Activated gamma-delta T cell treated with anti-CD3 and anti-CD28 coated beads, Interleukin-2, amount 50 U/mL, for 16 hours (primary cell): ENCODE measurements around the gene SEPTIN8.

Source experiments
- DNase-seq: peaks from one replicate; pipeline ENCODE4 v3.0.0-alpha.2; 2020; ENCODE audit warnings: low read depth

Gene SEPTIN8

DNA sequence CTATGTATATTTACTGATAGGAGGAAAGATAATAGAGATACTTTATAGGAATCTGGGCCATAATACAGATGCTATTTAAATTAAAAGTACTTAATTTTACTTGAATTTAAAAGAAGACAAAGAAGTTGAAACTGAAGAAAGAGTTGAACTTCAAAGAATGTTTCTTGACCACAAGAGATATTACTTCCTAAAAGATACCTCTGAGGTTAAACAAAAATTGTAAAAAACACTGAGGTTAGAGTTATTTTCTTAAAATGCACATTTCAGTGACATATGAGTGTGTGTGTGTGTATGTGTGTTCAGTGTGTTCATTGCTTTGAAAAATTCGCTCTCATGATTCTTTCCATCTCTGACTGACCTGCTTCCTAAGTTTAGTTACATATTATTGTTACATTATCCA is 3.5 kb upstream of the SEPTIN8 start:
- DNase-seq, result no peak

DNA sequence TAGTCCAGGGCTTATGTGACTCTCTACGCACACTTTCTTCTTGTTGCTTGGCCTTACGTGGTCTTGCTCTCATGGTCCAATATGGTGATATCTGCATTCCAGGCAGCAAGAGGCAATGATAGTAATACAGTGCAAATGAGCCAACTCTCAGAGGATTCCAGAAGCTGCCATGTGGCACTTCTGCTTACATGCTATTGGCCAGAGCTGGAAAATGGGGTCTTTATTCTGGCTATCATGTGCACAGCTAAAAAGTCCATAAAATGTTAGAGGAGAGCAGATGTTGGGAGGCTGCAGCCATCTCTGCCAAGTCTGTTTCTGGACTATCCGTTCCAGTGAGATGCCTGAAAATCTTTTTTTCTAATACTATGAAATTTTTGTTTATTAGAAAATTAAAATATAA is 2.9 kb upstream of the SEPTIN8 start:
- DNase-seq, result no peak

DNA sequence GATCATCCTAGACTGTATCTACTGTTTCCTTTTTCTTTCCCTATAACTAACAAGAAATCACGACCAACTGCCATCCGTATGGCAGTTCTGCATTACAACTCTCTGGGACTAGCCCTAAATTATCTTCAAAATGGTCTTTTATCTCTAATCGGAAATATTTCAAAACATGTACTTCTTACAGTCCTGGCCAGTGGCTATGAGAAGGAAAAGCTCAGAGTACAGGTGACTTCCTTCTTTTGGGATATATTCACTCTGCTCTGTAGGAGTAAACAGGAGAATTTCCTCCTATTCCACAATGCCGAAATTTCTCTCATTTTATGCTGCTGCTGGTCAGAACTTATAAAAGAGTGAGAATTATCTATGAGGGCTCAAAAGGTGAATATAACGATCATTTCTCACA is 1.8 kb upstream of the SEPTIN8 start:
- no peak for DNase-seq

DNA sequence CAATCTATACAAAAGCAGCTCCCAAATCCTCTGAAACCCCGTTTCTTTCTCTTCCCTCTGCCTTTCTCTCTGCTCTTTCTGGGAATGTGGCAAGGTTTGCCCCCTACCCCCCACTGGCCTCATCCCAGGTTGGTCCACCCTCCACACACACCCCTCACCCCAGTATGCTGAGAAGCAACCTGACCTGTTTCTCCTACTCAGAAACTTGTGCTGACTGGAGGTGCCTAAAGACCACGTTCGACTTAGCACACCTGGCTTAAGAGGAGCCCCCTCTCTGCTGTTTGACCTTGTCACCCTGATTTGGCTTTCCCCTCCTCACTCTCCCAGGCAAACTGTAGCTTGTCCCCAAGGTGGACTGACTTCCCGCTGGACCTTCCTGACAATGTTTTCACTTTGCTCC is 1.1 kb upstream of the SEPTIN8 start:
- no peak for DNase-seq

GRCh38 chr5:132776938-132777208 is 166 bp downstream of the SEPTIN8 start:
- DNase-seq, result no peak

GRCh38 chr5:132776131-132776937 is 705 bp downstream of the SEPTIN8 start:
- DNase-seq, result no peak

GRCh38 chr5:132775476-132775961 is 1.5 kb downstream of the SEPTIN8 start:
- DNase-seq, result no peak

GRCh38 chr5:132774896-132775295 is 2.1 kb downstream of the SEPTIN8 start:
- no peak for DNase-seq

DNA sequence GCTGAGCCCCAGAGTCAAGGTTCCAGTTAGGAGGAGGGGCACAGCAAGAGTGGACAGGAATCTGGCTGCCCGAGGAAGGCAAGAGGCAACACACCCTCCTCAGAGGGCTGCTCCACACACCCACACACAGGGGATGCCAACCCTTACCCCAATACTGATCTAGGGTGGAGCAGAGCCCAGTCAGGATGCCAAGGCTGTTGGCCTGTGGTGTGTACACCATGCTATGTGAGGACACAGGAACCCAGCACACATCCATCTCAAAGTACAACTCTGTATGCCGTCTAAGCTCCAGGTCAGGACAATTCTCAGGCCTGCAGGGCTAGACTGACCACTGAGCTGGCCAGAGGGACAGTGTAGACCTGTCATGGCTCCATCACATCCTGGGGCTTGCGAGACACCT is 2.6 kb downstream of the SEPTIN8 start:
- no peak for DNase-seq

GRCh38 chr5:132773601-132774355 is 3.3 kb downstream of the SEPTIN8 start:
- no peak for DNase-seq

- no peak for DNase-seq
Observed at GRCh38 chr5:132773114-132773513, 3.9 kb downstream of the SEPTIN8 start.

DNA sequence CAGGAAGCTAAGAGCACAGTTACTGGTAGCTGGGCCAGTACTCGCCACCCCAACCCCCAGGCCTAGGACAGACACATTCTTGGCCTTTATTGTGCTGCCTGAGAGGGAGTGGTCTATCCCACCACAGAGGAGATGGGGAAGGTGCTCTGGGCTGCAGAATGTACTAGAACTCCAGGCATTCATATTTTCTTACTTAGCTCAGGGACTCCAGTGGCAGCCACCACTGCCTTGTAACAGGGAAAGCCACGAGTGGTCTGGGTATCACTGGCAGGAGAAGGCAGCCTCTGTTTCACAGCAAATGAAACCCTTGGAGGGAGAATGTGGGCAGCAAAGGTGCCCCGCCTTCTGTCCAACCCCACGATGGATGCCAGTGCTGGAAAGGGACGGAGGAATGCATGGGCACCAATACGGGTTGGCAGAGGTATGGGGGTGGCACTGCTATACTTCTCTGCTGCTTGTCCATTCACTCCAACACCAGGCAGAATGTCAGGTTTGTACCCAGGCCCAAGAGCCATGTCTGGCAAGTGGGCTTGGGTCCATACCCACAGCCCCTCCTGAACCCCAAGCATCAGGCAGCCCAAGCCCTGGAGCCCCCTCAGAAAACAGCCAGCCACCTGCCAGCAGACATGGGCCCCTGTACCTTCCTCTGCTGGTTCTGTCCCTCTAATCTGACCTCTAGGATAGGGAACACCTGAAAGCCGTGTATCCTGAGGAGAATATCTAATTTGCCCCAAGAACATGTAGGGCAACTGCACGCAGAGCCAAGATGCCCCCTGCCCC is 4.6 kb downstream of the SEPTIN8 start:
- no peak for DNase-seq

DNA sequence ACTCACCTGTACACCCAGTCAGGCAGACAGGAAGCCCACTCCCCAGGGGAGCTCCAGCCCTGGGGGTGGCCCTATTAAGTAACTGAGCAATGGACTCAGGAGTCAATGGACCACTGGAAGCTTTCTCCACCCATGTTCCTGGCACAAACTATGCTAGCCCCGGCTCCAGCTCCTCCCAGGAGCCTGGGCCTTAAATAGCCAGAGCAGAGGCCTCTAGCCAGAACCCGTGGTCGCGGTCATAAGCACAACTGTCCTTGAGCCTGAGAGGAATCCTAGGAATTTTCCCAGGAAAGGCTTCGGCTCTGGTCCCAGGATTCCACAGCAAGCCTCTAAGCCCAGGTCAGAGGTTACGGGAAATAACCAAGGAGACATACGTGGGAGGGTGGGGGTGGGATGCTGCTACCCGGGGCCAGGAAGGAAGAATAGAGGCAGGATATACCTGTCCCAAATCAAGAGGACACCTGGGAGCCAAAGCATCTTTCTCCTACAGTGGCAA is 5.5 kb downstream of the SEPTIN8 start:
- no peak for DNase-seq

DNA sequence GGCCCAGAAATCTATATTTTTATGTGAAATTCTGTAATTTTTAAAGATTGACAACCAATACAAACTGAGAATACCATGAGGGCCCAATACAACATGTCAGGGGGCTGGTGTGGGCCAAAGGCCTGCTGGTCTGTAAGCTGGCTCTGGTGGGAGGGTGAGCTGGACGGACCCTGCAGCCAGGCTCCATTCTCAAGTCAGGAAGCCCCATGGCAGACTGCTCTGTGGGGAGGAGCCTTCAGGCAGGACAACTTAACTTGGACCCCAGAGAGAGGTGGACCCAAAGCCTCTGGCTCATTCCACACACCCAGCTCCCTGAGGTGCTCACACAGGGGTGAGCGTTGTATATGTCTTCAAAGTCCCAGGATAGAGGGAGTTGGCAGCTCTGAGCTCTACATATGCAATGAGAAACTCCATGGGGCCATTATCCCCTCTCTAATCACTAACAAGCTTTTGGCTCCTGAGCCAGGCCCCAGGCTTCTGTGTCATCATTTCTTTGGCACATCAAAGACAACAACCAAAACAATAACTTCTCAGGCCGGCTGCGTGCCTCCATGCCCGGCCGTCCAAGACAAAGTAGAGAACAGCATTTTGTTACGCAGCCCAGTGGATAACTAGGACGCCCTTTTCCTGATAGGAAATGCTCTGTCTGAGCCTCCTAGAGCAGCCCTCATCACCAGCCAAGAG is 6.4 kb downstream of the SEPTIN8 start:
- no peak for DNase-seq

GRCh38 chr5:132768485-132768868 is 8.6 kb downstream of the SEPTIN8 start:
- DNase-seq, result no peak

DNA sequence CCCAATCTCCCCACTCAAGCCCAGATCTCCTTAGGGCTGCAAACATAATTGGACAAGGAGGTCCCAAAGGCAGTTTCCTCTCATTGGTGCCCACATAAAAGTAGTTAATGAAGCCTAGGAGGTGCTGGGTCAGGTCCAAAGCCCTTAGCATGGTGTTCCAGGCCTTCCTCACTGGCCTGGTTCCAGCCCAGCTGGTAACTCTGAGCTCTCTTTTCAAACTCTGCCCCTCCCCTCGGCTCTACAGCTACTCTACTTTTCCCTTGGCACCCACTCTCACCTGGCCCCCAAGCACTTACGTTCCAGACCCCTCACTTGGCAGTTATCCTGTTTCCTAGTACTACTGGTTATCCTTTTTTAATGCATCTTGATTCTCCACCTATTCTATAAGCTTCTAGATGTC is 9.9 kb downstream of the SEPTIN8 start:
- DNase-seq, result no peak

DNA sequence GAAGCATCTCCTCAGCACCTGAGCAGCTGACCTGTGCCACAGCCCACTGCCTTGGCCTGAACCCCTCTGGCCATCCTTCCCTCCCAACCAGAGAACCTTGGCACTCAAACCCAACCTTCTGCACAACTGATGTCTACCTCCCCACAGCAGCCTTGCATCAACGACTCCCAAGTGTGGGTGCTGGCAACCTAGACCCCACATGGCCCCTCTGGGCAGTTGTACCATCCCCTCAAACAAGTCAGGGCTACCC is 10.3 kb downstream of the SEPTIN8 start:
- no peak for DNase-seq

DNA sequence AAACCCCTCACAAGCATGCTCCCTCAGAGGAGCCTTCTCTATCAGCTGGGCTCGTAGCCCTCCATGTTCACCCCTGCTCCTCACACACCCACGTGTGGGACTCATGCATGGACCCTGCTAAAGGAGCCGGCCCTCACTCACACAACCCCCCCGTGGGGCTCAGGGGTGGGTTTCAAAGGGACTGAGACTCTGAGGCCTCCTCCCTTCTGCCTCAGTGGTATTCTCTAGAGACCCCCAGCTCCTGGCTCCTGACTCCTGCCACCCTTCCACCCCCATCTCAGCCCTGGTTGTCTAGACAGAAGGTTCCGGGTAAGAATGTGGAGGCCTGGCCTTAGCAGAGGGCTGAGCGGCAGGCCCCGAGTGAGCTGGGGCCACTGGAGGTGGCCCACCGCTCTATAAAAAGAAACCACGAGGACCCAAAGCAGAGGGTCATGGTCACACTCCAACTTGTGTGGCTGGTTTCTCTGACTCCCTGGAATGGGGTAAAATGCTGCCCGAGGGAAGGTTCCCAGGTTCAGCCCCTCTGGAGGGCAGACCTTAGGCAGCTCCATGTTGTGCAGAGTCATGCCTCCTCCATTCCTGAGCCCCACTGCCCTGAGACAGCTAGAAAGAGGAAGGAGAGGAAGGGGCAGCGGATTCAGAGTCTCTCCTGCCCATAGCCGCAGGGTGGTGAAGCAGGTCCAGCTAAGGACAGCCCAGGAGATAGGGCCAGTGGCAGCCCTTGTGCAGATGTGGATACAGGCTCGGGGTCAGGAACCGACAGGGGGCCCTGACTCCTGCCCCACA is 10.8 kb downstream of the SEPTIN8 start:
- DNase-seq, result no peak

GRCh38 chr5:132765311-132766019 is 11.6 kb downstream of the SEPTIN8 start:
- DNase-seq, result no peak

DNA sequence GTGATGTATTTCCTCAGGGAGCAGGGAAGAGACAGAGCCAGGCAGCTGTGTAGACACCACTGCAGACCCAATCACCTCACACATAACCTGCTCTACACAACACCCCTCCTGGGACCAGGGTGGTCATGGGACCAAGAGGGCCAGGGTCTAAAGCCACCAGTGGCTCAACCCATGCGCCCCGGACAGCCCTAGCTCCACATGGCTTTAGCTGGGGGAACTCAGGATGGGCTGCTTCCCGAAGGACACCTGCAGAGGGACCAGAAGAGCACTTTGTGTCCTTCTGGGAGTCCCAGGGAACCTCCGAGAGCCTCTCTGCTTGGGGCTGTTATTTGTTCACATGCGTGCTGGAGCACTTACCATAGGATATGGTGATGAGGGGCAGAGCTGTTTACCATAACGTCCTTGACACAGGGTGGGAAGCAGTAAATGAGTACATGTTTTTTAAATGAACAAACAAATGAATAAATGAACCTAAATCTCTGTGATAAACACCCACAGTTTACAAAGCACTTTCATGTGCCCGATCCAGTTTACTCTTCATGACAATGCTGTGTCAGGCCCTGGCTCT is 12.3 kb downstream of the SEPTIN8 start:
- no peak for DNase-seq

GRCh38 chr5:132764051-132764450 is 13.0 kb downstream of the SEPTIN8 start:
- DNase-seq, result no peak
